K562 (cell line): ENCODE data around the gene GDF15. TPM values are rescaled to one million over a fixed set of nuclear protein-coding genes. Genes with fewer than 3 reads are reported as not detected.

Experiments
- CHD1 ChIP-seq: fragments of 200-600 bp; sonication (generic); IDR thresholded peaks from one replicate; pipeline ENCODE4 v1.6.1; 2012; ENCODE audit warnings: mild to moderate bottlenecking, moderate library complexity, low read length, inconsistent platforms
- HDAC2 ChIP-seq: fragments of 450-650 bp; IDR thresholded peaks from 2 replicates; pipeline ENCODE4 v1.6.1; 2016; ENCODE audit warnings: mild to moderate bottlenecking
- PBX2 ChIP-seq, 2 experiments: IDR thresholded peaks in 1 of 2; conservative IDR thresholded peaks in 1 of 2; 2 replicates each; pipeline ENCODE4 v1.6.1; 2016; ENCODE audit warnings: low read depth in 2 of 2, mild to moderate bottlenecking in 1 of 2, missing compliant biosample characterization in 1 of 2, missing genetic modification characterization in 1 of 2, moderate library complexity in 1 of 2
- PKNOX1 ChIP-seq: fragments of 450-650 bp; IDR thresholded peaks from 2 replicates; pipeline ENCODE4 v1.6.1; 2016
- PRDM10 ChIP-seq: fragments of 450-650 bp; IDR thresholded peaks from 2 replicates; pipeline ENCODE4 v1.6.1; 2018; ENCODE audit not compliant: partially characterized antibody
- SNIP1 ChIP-seq: fragments of 450-650 bp; IDR thresholded peaks from 2 replicates; pipeline ENCODE4 v1.7.1; 2017; ENCODE audit warnings: low read depth, mild to moderate bottlenecking
- SP2 ChIP-seq: IDR thresholded peaks from 2 replicates; pipeline ENCODE4 v1.6.1; 2011; ENCODE audit warnings: mild to moderate bottlenecking, low read depth, low read length, moderate library complexity; ENCODE audit not compliant: poor library complexity, severe bottlenecking; ENCODE audit errors: extremely low read depth
- SPI1 ChIP-seq: IDR thresholded peaks from 2 replicates; pipeline ENCODE4 v1.6.1; 2011; ENCODE audit warnings: low read depth, low read length, control low read depth, borderline replicate concordance
- ZBTB33 ChIP-seq: sonication (generic); formaldehyde crosslinking; IDR thresholded peaks from 2 replicates; pipeline ENCODE4 v1.8.1; 2023; ENCODE audit warnings: mild to moderate bottlenecking, missing genetic modification reagents
- ZFP36 ChIP-seq: fragments of 150-350 bp; IDR thresholded peaks from 2 replicates; pipeline ENCODE4 v1.6.1; 2018; ENCODE audit warnings: low read length, low read depth; ENCODE audit not compliant: partially characterized antibody
- ZNF740 ChIP-seq, 3 experiments: fragments of 200-800 bp in 1 of 3; sonication (Bioruptor generic) in 1 of 3; sonication (generic) in 1 of 3; formaldehyde crosslinking in 1 of 3; IDR thresholded peaks; 2 replicates each; pipeline versions ENCODE4 v1.6.1 to v1.8.0; 2016 to 2022; ENCODE audit warnings: mild to moderate bottlenecking in 2 of 3, missing compliant biosample characterization in 2 of 3, missing genetic modification characterization in 2 of 3, missing genetic modification reagents in 1 of 3
- polyA plus RNA-seq, 8 experiments: library from polyadenylated mRNA; depleted of rRNA in 4 of 8; stranded (reverse) in 5 of 8; unstranded in 3 of 8; fragments of >200 nt; fragmentation: Nextera tagmentation in 2 of 8; fragmentation: Illumina TruSeq in 1 of 8; extraction: Ambion mirVana in 2 of 8; extraction: Trizol in 1 of 8; gene quantifications; 2 replicates each; pipeline versions ENCODE4 v1.2.1 to v1.2.3, GENCODE V29; 2011 to 2014; ENCODE audit warnings: inconsistent platforms in 1 of 8, missing spikeins in 1 of 8
- total RNA-seq, 7 experiments: library from RNA; depleted of rRNA in 6 of 7; stranded (reverse); fragments of >200 nt in 6 of 7; fragmentation: Illumina TruSeq in 2 of 7; extraction: Trizol in 2 of 7; gene quantifications; 2 replicates each; pipeline versions ENCODE4 v1.2.1 to v1.2.3, GENCODE V29; 2011 to 2021; ENCODE audit warnings: low replicate concordance in 1 of 7

GDF15 gene
- total and polyA plus RNA-seq, 9 of the 15 experiments (the other 6 are each of a cell fraction or from before 2014, with no cell fraction given): 2.3 to 82.4 (median 12.5) TPM

GRCh38 chr19:18340990-18341868 is 44.7 kb upstream of the GDF15 start (continued):
- TF ChIP-seq PKNOX1 (peak; percentile 42), SNIP1 (no peak), ZNF740 (CRISPR knock-in tag; IDR thresholded peaks at IDR 0.05) (peak; percentile 99), ZNF740 (tag; IDR thresholded peaks at IDR 0.05) (peak in 1 of 2 experiments; percentile 93; a peak in 2 of 4 replicates), ZFP36 (no peak), PRDM10 (peak; percentile 80), HDAC2 (peak; percentile 65), ZBTB33 (no peak), SP2 (no peak), SPI1 (peak; percentile 37; the same call in 1 of the 2 replicates), PBX2 (CRISPR knock-in tag; IDR thresholded peaks at IDR 0.05; ENCODE audit: low read depth) (no peak), PBX2 (tag; conservative IDR thresholded peaks at IDR 0.05; ENCODE audit: low read depth) (no peak; the same call in 1 of the 2 replicates), CHD1 (no peak)
